Neural progenitor cell (in vitro differentiated cells): ENCODE results near the gene CNTROB. TPM values are rescaled to one million over a fixed set of nuclear protein-coding genes. Genes with fewer than 3 reads are reported as not detected.

Experiments used
- DNase-seq: peaks from one replicate; pipeline ENCODE4 v3.0.0-alpha.2; 2016; ENCODE audit warnings: low spot score
- H2AFZ ChIP-seq: fragments of 200-600 bp; sonication (generic); replicated peaks from 2 replicates; pipeline ENCODE4 v1.6.1; 2016; ENCODE audit warnings: antibody characterized with exemption
- H3F3A ChIP-seq: fragments of 200-600 bp; sonication (generic); 2 replicates; pipeline ENCODE4 v1.6.1; 2016; ENCODE audit warnings: antibody characterized with exemption, low read depth
- H3K27ac ChIP-seq: fragments of 200-600 bp; sonication (generic); 2 replicates; pipeline ENCODE4 v1.5.1; 2016; ENCODE audit warnings: mild to moderate bottlenecking
- H3K27me3 ChIP-seq: fragments of 200-600 bp; sonication (generic); 2 replicates; pipeline ENCODE4 v1.6.1; 2016; ENCODE audit warnings: mild to moderate bottlenecking, moderate library complexity
- H3K36me3 ChIP-seq: fragments of 200-600 bp; sonication (generic); 2 replicates; pipeline ENCODE4 v1.5.1; 2016
- H3K4me1 ChIP-seq: fragments of 200-600 bp; sonication (generic); 2 replicates; pipeline ENCODE4 v1.6.1; 2016; ENCODE audit warnings: mixed run types
- H3K4me2 ChIP-seq: fragments of 200-600 bp; sonication (generic); 2 replicates; pipeline ENCODE4 v1.6.1; 2016
- H3K4me3 ChIP-seq: fragments of 200-600 bp; sonication (generic); 2 replicates; pipeline ENCODE4 v1.5.1; 2016
- H3K79me2 ChIP-seq: fragments of 200-600 bp; sonication (generic); 2 replicates; pipeline ENCODE4 v1.6.1; 2016; ENCODE audit warnings: low read depth
- H3K9ac ChIP-seq: fragments of 200-600 bp; sonication (generic); 2 replicates; pipeline ENCODE4 v1.6.1; 2016
- H3K9me3 ChIP-seq: fragments of 200-600 bp; sonication (generic); 2 replicates; pipeline ENCODE4 v1.5.1; 2016; ENCODE audit warnings: low read depth
- H4K20me1 ChIP-seq: fragments of 200-600 bp; sonication (generic); 2 replicates; pipeline ENCODE4 v1.6.1; 2016; ENCODE audit warnings: low read depth
- H3K27ac Mint-ChIP-seq: 3 replicates; pipeline ENCODE4 v1.8.0; 2021; ENCODE audit warnings: mixed read lengths
- H3K27me3 Mint-ChIP-seq: 2 replicates; pipeline ENCODE4 v1.8.0; 2022; ENCODE audit warnings: low read depth, mild to moderate bottlenecking, inconsistent platforms, moderate library complexity, mixed read lengths; ENCODE audit not compliant: insufficient read depth
- H3K36me3 Mint-ChIP-seq: 3 replicates; pipeline ENCODE4 v1.8.0; 2021; ENCODE audit warnings: mixed read lengths
- H3K4me1 Mint-ChIP-seq: 3 replicates; pipeline ENCODE4 v1.8.0; 2021; ENCODE audit warnings: mixed read lengths
- H3K4me3 Mint-ChIP-seq: 3 replicates; pipeline ENCODE4 v1.8.0; 2021; ENCODE audit warnings: mild to moderate bottlenecking, moderate library complexity, mixed read lengths
- H3K9me3 Mint-ChIP-seq: 3 replicates; pipeline ENCODE4 v1.8.0; 2020; ENCODE audit warnings: mixed read lengths
- CTCF ChIP-seq: fragments of 200-600 bp; sonication (generic); IDR thresholded peaks from 2 replicates; pipeline ENCODE4 v1.5.1; 2017; ENCODE audit warnings: antibody characterized with exemption, mild to moderate bottlenecking
- EZH2 ChIP-seq: fragments of 200-600 bp; sonication (generic); IDR thresholded peaks from 2 replicates; pipeline ENCODE4 v1.6.1; 2017; ENCODE audit warnings: antibody characterized with exemption, mild to moderate bottlenecking, moderate library complexity
- EZH2phosphoT487 ChIP-seq: fragments of 200-600 bp; sonication (generic); IDR thresholded peaks from 2 replicates; pipeline ENCODE4 v1.6.1; 2017; ENCODE audit warnings: antibody characterized with exemption
- total RNA-seq: library from RNA; depleted of rRNA; stranded (reverse); fragments of >200 nt; gene quantifications from 2 replicates; pipeline ENCODE4 v1.2.3, GENCODE V29; 2015; ENCODE audit warnings: low replicate concordance

The CNTROB gene
- total RNA-seq, 1 donor from 2014 or later, result 21.2 TPM

GRCh38 chr17:7887038-7887481, 44.9 kb upstream of the CNTROB start:
- H2AFZ ChIP-seq, result no peak overlapping the region
- peaks cover 2% of the 10 kb centered on the region for H3K4me1 Mint-ChIP-seq
- no peak overlapping the region for H3K27ac Mint-ChIP-seq

GRCh38 chr17:7887482-7888183, 44.4 kb upstream of the CNTROB start:
- Mint-ChIP-seq H3K9me3 (no peaks in the 10 kb centered on the region), H3K27me3 (peaks cover 6% of the 10 kb centered on the region), H3K36me3 (peaks cover 10% of the 10 kb centered on the region), H3K27ac (no peak overlapping the region), H3K4me3 (no peak overlapping the region), H3K4me1 (peaks cover 2% of the 10 kb centered on the region)
- Histone ChIP-seq H3K36me3 (no peaks in the 10 kb centered on the region), H3K27ac (no peak overlapping the region), H3K27me3 (peaks cover 12% of the 10 kb centered on the region), H3K79me2 (no peaks in the 10 kb centered on the region), H3K9me3 (no peaks in the 10 kb centered on the region), H4K20me1 (peaks cover 12% of the 10 kb centered on the region), H2AFZ (no peak overlapping the region), H3K4me2 (peak overlapping the region; percentile 95), H3F3A (peaks cover 59% of the 10 kb centered on the region), H3K9ac (no peak overlapping the region), H3K4me3 (peak overlapping the region; percentile 88), H3K4me1 (peaks cover 52% of the 10 kb centered on the region)
- peak; percentile 88 for DNase-seq
- no peak for TF ChIP-seq CTCF
- no peak for TF ChIP-seq EZH2phosphoT487
- no peak for TF ChIP-seq EZH2

More at GRCh38 chr17:7887038-7887481, 44.9 kb upstream of the CNTROB start:
- Histone ChIP-seq H3K9me3 (no peaks in the 10 kb centered on the region), H3K36me3 (no peaks in the 10 kb centered on the region), H3K4me3 (peak overlapping the region; percentile 88), H3F3A (peaks cover 61% of the 10 kb centered on the region), H3K9ac (no peak overlapping the region), H3K79me2 (no peaks in the 10 kb centered on the region), H3K4me1 (peaks cover 52% of the 10 kb centered on the region), H4K20me1 (peaks cover 12% of the 10 kb centered on the region), H3K4me2 (peak overlapping the region; percentile 95), H3K27ac (no peak overlapping the region), H3K27me3 (peaks cover 12% of the 10 kb centered on the region)
- no peak overlapping the region for H3K4me3 Mint-ChIP-seq
- peaks cover 9% of the 10 kb centered on the region for H3K36me3 Mint-ChIP-seq
- peak; percentile 8 for DNase-seq
- no peaks in the 10 kb centered on the region for H3K9me3 Mint-ChIP-seq
- H3K27me3 Mint-ChIP-seq, result peaks cover 6% of the 10 kb centered on the region
- no peak for TF ChIP-seq EZH2
- TF ChIP-seq CTCF, result no peak
- TF ChIP-seq EZH2phosphoT487, result no peak

GRCh38 chr17:7888184-7888920, 43.7 kb upstream of the CNTROB start, which contains the start of gene CHD3:
CHD3 (plus strand) TSS chr17:7888789; CDS start chr17:7889001, 212 bp downstream.
- no peak within 1 kb of the TSS for H3K27ac ChIP-seq
- H3K9me3 Mint-ChIP-seq, result no peaks in the 10 kb centered on the region

More at GRCh38 chr17:7888184-7888920, 43.7 kb upstream of the CNTROB start, which contains the start of gene CHD3:
- peaks cover 10% of the 10 kb centered on the region for H3K36me3 Mint-ChIP-seq
- Histone ChIP-seq H3K27me3 (peaks cover 12% of the 10 kb centered on the region), H3K36me3 (no peaks in the 10 kb centered on the region), H3K9me3 (no peaks in the 10 kb centered on the region), H4K20me1 (peaks cover 12% of the 10 kb centered on the region), H2AFZ (no peak within 1 kb of the TSS), H3K79me2 (no peaks in the 10 kb centered on the region), H3K4me2 (peak within 1 kb of the TSS; percentile 95), H3F3A (peaks cover 52% of the 10 kb centered on the region), H3K4me1 (peaks cover 50% of the 10 kb centered on the region), H3K4me3 (peak within 1 kb of the TSS; percentile 88), H3K9ac (no peak within 1 kb of the TSS)
- peaks cover 6% of the 10 kb centered on the region for H3K27me3 Mint-ChIP-seq
- TF ChIP-seq EZH2, result no peak
- no peak for TF ChIP-seq EZH2phosphoT487
- TF ChIP-seq CTCF, result no peak
- peaks cover 2% of the 10 kb centered on the region for H3K4me1 Mint-ChIP-seq
- DNase-seq, result peak; percentile 31
- no peak within 1 kb of the TSS for H3K4me3 Mint-ChIP-seq
- peak within 1 kb of the TSS; percentile 79 for H3K27ac Mint-ChIP-seq
